Ramos (cell line): Measurements from ENCODE around the gene PIRT.

Experiments used
- in situ Hi-C: fragments of 300-500 bp; cut with MboI; formaldehyde crosslinking; loops from one replicate; pipeline ENCODE4 v1.14.3; 2022; ENCODE audit warnings: low sequenced_read_pairs; ENCODE audit not compliant: unreplicated experiment

Gene PIRT

DNA sequence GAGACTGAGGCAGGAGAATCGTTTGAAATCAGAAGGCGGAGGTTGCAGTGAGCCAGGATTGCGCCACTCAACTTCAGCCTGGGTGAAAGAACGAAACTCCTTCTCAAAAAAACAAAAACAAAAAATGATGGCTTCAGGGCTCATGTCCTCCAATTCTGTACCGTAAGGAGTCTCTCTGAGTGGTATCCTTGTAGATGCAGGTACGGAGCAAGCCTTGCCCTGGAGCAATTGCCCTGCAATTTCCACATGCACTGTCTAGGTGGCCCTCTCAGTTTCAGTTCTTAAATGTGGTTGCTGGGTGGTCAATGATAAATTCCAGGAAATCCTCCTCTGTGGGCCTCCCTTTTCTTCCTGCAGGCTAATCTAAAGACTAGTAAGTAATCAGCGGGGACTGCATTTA, 44.6 kb downstream of the PIRT start:
- in situ Hi-C loops, result no loop called here

GRCh38 chr17:10792151-10792550, 45.7 kb downstream of the PIRT start:
- in situ Hi-C loops, result no loop called here

- in situ Hi-C loops, result no loop called here
Observed at GRCh38 chr17:10790491-10791401, 47.1 kb downstream of the PIRT start.

DNA sequence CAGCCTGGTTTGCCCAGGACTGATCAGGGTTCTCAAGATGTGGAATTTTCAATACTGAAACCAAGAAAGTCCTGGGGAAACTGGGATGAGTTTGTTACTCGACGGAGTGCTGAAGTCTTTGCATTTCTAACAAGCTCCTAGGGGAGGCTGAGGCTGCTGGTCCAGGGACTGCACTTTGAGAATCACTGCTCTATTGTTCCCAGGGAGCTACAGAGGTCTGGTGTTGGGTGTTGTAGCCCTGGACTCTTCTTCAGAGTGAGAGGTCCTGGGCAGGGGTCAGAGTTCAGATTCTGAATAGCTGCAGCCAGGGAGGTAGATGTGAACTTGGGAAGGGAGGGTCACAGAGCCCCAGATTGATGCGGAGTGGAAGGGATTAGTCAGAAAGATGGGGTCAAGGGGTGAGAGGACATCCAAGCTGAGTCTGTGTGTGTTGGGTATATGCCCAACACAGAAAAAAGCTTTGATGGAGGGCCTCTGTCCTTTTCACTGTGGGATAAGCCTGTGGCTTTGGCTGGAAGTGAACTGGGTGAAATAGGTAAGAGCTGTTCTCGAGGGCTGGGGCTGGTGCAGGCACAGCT, 48.1 kb downstream of the PIRT start:
- in situ Hi-C loops, result no loop called here

DNA sequence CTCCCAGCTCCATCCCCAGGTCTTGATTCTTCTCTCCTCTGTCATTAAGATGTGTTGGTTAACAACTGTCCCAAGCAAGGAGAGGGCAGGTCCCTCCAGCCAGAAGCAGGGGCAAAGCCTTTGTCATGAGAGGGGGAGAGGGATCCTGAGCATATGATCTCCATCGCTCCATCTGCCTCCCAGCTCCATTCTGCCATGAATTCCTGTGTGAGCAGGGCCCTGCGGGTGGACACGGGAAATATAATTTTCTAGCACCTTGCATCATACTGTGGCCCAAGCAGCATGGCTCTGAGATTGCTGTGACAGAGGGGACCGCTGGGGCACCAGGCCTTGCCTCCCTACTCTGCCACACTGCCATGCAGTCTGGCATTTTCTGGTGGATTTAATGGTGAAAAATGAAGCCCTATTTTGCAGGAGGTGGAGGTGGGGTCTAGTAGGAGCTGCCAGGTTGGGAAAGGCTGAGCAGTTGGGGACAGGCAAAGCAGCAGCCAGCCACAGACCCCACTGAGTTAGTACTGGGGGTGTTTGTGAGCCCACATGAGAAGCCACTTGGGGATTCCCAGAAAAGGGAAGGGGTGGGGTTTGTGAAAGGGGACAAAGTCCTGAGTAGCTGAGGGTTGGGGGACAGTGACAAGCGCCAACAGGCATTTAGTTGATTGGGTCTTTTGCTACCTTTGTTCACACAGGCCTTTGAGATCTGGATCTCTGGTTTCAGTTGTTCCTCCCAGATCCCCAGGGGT, 50.4 kb downstream of the PIRT start:
- in situ Hi-C loops, result no loop called here

DNA sequence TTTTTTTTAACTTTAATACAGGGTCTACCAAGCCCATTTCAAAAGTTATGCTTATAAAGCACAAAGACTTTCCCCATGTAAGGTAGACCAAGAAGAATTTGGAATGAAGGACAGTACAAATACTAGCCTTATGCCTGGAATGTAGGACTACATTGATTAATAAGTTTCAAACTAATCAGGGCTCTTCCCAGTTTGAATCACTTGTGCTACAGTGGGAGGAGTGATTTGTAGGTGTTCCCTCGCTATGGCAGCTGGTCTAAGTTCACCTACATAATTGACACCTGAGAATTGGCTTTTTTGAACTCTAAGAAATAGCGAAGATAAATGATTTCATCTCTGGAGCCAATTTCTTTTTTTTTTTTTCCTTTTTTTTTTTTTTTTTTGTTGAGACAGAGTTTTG, 52.6 kb downstream of the PIRT start:
- in situ Hi-C loops, result no loop called here

GRCh38 chr17:10779609-10780008, 58.3 kb downstream of the PIRT start:
- in situ Hi-C loops, result no loop called here

GRCh38 chr17:10777890-10778289, 60.0 kb downstream of the PIRT start:
- in situ Hi-C loops, result no loop called here

- in situ Hi-C loops, result no loop called here
Observed at GRCh38 chr17:10777131-10777807, 60.6 kb downstream of the PIRT start.

DNA sequence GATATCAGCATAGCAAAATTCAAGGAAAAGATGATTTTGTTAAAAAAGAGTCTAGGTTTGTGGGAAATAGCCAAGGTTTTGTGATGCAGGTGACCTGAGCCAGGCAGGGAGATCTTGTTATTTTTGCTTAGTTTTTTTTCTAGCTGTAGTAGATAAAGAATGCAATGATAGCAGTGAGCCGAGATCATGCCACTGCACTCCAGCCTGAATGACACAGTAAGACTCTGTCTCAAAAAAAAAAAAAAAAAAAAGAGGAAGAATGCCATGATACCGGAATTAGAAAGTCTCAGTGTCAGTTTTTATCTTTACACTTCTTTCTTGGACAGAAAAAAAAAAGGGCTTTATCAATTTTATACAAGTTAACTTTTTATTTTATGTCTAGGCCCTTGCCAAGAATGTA, 61.5 kb downstream of the PIRT start:
- in situ Hi-C loops, result no loop called here

GRCh38 chr17:10775740-10776356, 62.0 kb downstream of the PIRT start:
- in situ Hi-C loops, result no loop called here

- in situ Hi-C loops, result no loop called here
Observed at GRCh38 chr17:10775058-10775457, 62.8 kb downstream of the PIRT start.

DNA sequence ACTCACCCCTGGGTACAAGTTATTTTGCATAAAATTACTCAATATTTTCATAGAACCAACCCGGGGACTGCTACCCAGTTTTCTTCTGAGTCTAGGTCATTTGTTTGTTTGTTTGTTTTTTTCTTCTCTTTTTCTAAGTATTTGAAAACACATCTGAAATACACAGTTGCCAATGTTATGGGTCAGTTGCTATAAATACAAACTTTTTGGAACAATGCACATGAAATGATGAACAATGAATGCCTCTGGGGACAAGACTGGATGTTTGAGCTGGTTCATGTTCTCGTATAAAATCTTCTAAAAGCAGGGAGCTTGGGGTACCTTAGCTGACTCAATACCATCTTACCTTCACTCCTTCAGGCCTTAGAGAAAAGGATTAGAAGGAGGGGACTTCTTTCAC, 64.5 kb downstream of the PIRT start:
- in situ Hi-C loops, result no loop called here
